Measurements from ENCODE around the gene DALRD3. TPM values are rescaled to one million over a fixed set of nuclear protein-coding genes. Genes with fewer than 3 reads are reported as not detected.

Gene DALRD3
- polyA plus RNA-seq, 1 experiment: 42.4 TPM

- no peak for DNase-seq (ENCODE audit: low read depth, low spot score)
- ChIA-PET POLR2A (interaction anchor here (0.6 to 4.5 kb wide), 16 partner anchors 10 to 759 kb away, joined by 3 to 74 read pairs (median 6); partner anchors contain the start of genes ARIH2, ATRIP, DALRD3 and IMPDH2), CTCF (interaction anchor here (0.9 to 2.8 kb wide), 7 partner anchors 9 to 89 kb away, joined by 3 to 24 read pairs (median 5); partner anchors contain the start of genes NDUFAF3, P4HTM and QRICH1)
- H3K27me3 ChIP-seq (ENCODE audit: control insufficient read depth, insufficient read depth, low read length): no peaks in the 10 kb centered on the region
- no peak for TF ChIP-seq CTCF (IDR thresholded peaks at IDR 0.05; ENCODE audit: low read depth, low read length)
- H3K27ac ChIP-seq (ENCODE audit: low read depth, low read length): peak overlapping the region; percentile 98
- H3K9me3 ChIP-seq (ENCODE audit: control insufficient read depth, insufficient read depth, low read length): peaks cover 4% of the 10 kb centered on the region; the same call in 1 of the 2 replicates
- H3K4me3 ChIP-seq (ENCODE audit: low read depth, low read length): peak overlapping the region; percentile 93
Measured at GRCh38 chr3:49006408-49007067, 11.8 kb downstream of the DALRD3 start.

- H3K9me3 ChIP-seq (ENCODE audit: control insufficient read depth, insufficient read depth, low read length): peaks cover 4% of the 10 kb centered on the region; the same call in 1 of the 2 replicates
- POLR2A ChIA-PET: interaction anchor here (0.6 to 4.5 kb wide), 5 partner anchors 11 to 472 kb away, joined by 7 to 74 read pairs (median 33); partner anchors contain the start of genes DALRD3, IMPDH2, NDUFAF3 and P4HTM
- TF ChIP-seq CTCF (IDR thresholded peaks at IDR 0.05; ENCODE audit: low read depth, low read length): no peak
- DNase-seq (ENCODE audit: low read depth, low spot score): no peak
- H3K27me3 ChIP-seq (ENCODE audit: control insufficient read depth, insufficient read depth, low read length): no peaks in the 10 kb centered on the region
- CTCF ChIA-PET: interaction anchor here (0.8 to 2.6 kb wide), 3 partner anchors 16 to 18 kb away, joined by 4 to 18 read pairs (median 17); partner anchors contain the start of genes NDUFAF3 and P4HTM
- H3K27ac ChIP-seq (ENCODE audit: low read depth, low read length): peak overlapping the region; percentile 98
- peak overlapping the region; percentile 93 for H3K4me3 ChIP-seq (ENCODE audit: low read depth, low read length)
Measured at GRCh38 chr3:49005998-49006397, 12.4 kb downstream of the DALRD3 start.

GRCh38 chr3:49005303-49005680 lies 13.1 kb downstream of the DALRD3 start:
- ChIA-PET CTCF (interaction anchor here (0.8 kb wide), 2 partner anchors 16 to 17 kb away, joined by 3 to 4 read pairs; partner anchors contain the start of genes NDUFAF3 and P4HTM), POLR2A (interaction anchor here (4.5 kb wide), 1 partner anchor 15 kb away, joined by 70 read pairs; the partner anchor contains the start of gene P4HTM)
- TF ChIP-seq CTCF (IDR thresholded peaks at IDR 0.05; ENCODE audit: low read depth, low read length): no peak
- no peak overlapping the region for H3K27ac ChIP-seq (ENCODE audit: low read depth, low read length)
- no peak for DNase-seq (ENCODE audit: low read depth, low spot score)
- no peaks in the 10 kb centered on the region for H3K27me3 ChIP-seq (ENCODE audit: control insufficient read depth, insufficient read depth, low read length)
- H3K9me3 ChIP-seq (ENCODE audit: control insufficient read depth, insufficient read depth, low read length): peaks cover 4% of the 10 kb centered on the region; the same call in 1 of the 2 replicates
- no peak overlapping the region for H3K4me3 ChIP-seq (ENCODE audit: low read depth, low read length)

GRCh38 chr3:49004352-49005302 lies 13.8 kb downstream of the DALRD3 start:
- Histone ChIP-seq H3K27ac (ENCODE audit: low read depth, low read length) (no peak overlapping the region), H3K4me3 (ENCODE audit: low read depth, low read length) (no peak overlapping the region), H3K9me3 (ENCODE audit: control insufficient read depth, insufficient read depth, low read length) (peaks cover 4% of the 10 kb centered on the region; the same call in 1 of the 2 replicates), H3K27me3 (ENCODE audit: control insufficient read depth, insufficient read depth, low read length) (no peaks in the 10 kb centered on the region)
- CTCF ChIA-PET: interaction anchor here (0.8 kb wide), 1 partner anchor 15 kb away, joined by 3 read pairs; the partner anchor contains the start of gene P4HTM
- TF ChIP-seq CTCF (IDR thresholded peaks at IDR 0.05; ENCODE audit: low read depth, low read length): no peak
- no peak for DNase-seq (ENCODE audit: low read depth, low spot score)
- POLR2A ChIA-PET: interaction anchor here (4.5 kb wide), 1 partner anchor 14 kb away, joined by 70 read pairs; the partner anchor contains the start of gene P4HTM
